ENCODE data around the gene RGS19.
A peak's percentile ranks its signal among the peaks of the same experiment; 100 is the strongest.
"Not testable (repeated sequence)": the region's sequence is repeated elsewhere in the genome, so short reads cannot be mapped to it uniquely, and the experiment has no call there.

Gene RGS19

GRCh38 chr20:64079273-64080012 lies at the start of gene RGS19:
TSS of gene RGS19 (minus strand) at chr20:64079518. CDS start at chr20:64076886, 2,632 bp downstream.
- peak; percentile 73 for DNase-seq
- in situ Hi-C loops (cut with HindIII; ENCODE audit: low pct_ligation_motif_present, low pct_unique_long_range_greater_than_20kb, low sequenced_read_pairs) = no loop called here

- DNase-seq; in situ Hi-C loops (cut with HindIII; ENCODE audit: low pct_ligation_motif_present, low pct_unique_long_range_greater_than_20kb, low sequenced_read_pairs): not testable (repeated sequence)
Measured at GRCh38 chr20:64123517-64123916, 44.2 kb upstream of the RGS19 start.

- in situ Hi-C loops (cut with HindIII; ENCODE audit: low pct_ligation_motif_present, low pct_unique_long_range_greater_than_20kb, low sequenced_read_pairs); DNase-seq: not testable (repeated sequence)
Measured at GRCh38 chr20:64122927-64123326, 43.6 kb upstream of the RGS19 start.

- in situ Hi-C loops (cut with HindIII; ENCODE audit: low pct_ligation_motif_present, low pct_unique_long_range_greater_than_20kb, low sequenced_read_pairs) = no loop called here
- DNase-seq = no peak
Measured at GRCh38 chr20:64121586-64121985, 42.3 kb upstream of the RGS19 start.

- in situ Hi-C loops (cut with HindIII; ENCODE audit: low pct_ligation_motif_present, low pct_unique_long_range_greater_than_20kb, low sequenced_read_pairs) = no loop called here
- no peak for DNase-seq
Measured at GRCh38 chr20:64119681-64120341, 40.5 kb upstream of the RGS19 start.

- DNase-seq = no peak
Measured at GRCh38 chr20:64119301-64119680, 40.0 kb upstream of the RGS19 start.

GRCh38 chr20:64117432-64117777 lies 38.1 kb upstream of the RGS19 start:
- in situ Hi-C loops (cut with HindIII; ENCODE audit: low pct_ligation_motif_present, low pct_unique_long_range_greater_than_20kb, low sequenced_read_pairs); DNase-seq: not testable (repeated sequence)

More at GRCh38 chr20:64119301-64119680, 40.0 kb upstream of the RGS19 start:
- in situ Hi-C loops (cut with HindIII; ENCODE audit: low pct_ligation_motif_present, low pct_unique_long_range_greater_than_20kb, low sequenced_read_pairs) = no loop called here

- in situ Hi-C loops (cut with HindIII; ENCODE audit: low pct_ligation_motif_present, low pct_unique_long_range_greater_than_20kb, low sequenced_read_pairs) = no loop called here
- no peak for DNase-seq
Measured at GRCh38 chr20:64116541-64117431, 37.5 kb upstream of the RGS19 start.

- DNase-seq = no peak
- in situ Hi-C loops (cut with HindIII; ENCODE audit: low pct_ligation_motif_present, low pct_unique_long_range_greater_than_20kb, low sequenced_read_pairs) = no loop called here
Measured at GRCh38 chr20:64116016-64116415, 36.7 kb upstream of the RGS19 start.

GRCh38 chr20:64115171-64115911 lies 36.0 kb upstream of the RGS19 start:
- in situ Hi-C loops (cut with HindIII; ENCODE audit: low pct_ligation_motif_present, low pct_unique_long_range_greater_than_20kb, low sequenced_read_pairs) = no loop called here
- no peak for DNase-seq

- DNase-seq = no peak
- in situ Hi-C loops (cut with HindIII; ENCODE audit: low pct_ligation_motif_present, low pct_unique_long_range_greater_than_20kb, low sequenced_read_pairs) = no loop called here
Measured at GRCh38 chr20:64114356-64114971, 35.1 kb upstream of the RGS19 start.

GRCh38 chr20:64113796-64114355 lies 34.6 kb upstream of the RGS19 start:
- in situ Hi-C loops (cut with HindIII; ENCODE audit: low pct_ligation_motif_present, low pct_unique_long_range_greater_than_20kb, low sequenced_read_pairs) = no loop called here
- DNase-seq = no peak

- in situ Hi-C loops (cut with HindIII; ENCODE audit: low pct_ligation_motif_present, low pct_unique_long_range_greater_than_20kb, low sequenced_read_pairs) = no loop called here
Measured at GRCh38 chr20:64113444-64113775, 34.1 kb upstream of the RGS19 start.

GRCh38 chr20:64112691-64113443 lies 33.5 kb upstream of the RGS19 start:
- DNase-seq = no peak

More at GRCh38 chr20:64113444-64113775, 34.1 kb upstream of the RGS19 start:
- DNase-seq = no peak

GRCh38 chr20:64111841-64112641 lies 32.7 kb upstream of the RGS19 start:
- no peak for DNase-seq
- in situ Hi-C loops (cut with HindIII; ENCODE audit: low pct_ligation_motif_present, low pct_unique_long_range_greater_than_20kb, low sequenced_read_pairs) = no loop called here

More at GRCh38 chr20:64112691-64113443, 33.5 kb upstream of the RGS19 start:
- in situ Hi-C loops (cut with HindIII; ENCODE audit: low pct_ligation_motif_present, low pct_unique_long_range_greater_than_20kb, low sequenced_read_pairs) = no loop called here

- DNase-seq = no peak
- in situ Hi-C loops (cut with HindIII; ENCODE audit: low pct_ligation_motif_present, low pct_unique_long_range_greater_than_20kb, low sequenced_read_pairs) = no loop called here
Measured at GRCh38 chr20:64110411-64111068, 31.2 kb upstream of the RGS19 start.
